ENCODE measurements around the gene ZNRF3. TPM values are rescaled to one million over a fixed set of nuclear protein-coding genes. Genes with fewer than 3 reads are reported as not detected.
"Not testable (repeated sequence)": the region's sequence is repeated elsewhere in the genome, so short reads cannot be mapped to it uniquely, and the experiment has no call there.

Gene ZNRF3
- total RNA-seq, 1 donor from 2014 or later: 8.1 TPM

DNA sequence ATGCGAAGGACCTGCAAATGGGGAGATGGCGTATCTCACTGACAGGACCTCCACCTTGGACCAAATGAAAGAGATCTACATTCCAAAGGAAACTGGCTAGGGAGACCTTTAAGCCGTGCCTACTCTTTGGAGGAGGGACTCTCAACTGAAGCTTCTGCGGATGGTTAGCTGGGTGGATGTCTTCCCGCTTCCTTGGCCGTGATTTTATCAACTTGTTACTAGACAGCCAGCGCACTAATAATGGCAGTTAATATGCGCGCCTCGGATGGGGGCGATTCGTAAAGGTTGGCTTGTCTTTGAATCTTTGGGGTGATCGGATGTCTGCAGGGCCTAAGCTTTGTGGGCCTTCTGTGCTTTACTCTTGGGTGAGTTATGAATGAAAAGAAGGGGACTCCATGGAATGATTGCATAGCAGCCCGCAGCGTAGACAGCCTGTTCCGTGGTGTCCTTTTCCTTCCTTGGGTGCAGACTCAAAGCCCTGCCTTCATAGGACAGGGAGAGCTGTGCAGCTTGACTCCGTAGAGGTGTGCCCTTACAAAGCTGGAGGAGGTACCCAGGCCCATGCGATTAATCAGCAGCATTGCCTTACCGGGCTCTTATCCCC lies 1.5 kb downstream of the ZNRF3 start:
- DNase-seq: no peak

DNA sequence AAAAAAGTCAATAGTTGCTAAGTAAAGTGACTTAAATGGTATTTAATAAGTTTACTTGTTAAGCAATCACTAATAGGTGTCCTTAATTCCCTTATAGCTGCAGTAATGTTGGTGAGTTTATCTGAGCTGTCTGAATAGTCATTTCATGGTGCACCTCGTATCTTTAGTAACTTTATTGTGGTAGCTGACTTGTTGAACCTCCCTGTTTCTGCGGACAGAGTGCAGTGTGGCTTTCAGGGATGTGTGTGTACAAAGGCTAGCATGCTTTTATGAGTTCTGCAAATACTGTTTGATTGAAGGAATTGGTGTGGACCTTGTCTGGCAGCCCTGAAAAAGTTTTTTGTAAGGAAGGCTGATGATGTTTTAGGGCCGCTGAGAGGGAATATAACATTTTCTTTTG lies 2.6 kb downstream of the ZNRF3 start:
- DNase-seq: no peak

DNA sequence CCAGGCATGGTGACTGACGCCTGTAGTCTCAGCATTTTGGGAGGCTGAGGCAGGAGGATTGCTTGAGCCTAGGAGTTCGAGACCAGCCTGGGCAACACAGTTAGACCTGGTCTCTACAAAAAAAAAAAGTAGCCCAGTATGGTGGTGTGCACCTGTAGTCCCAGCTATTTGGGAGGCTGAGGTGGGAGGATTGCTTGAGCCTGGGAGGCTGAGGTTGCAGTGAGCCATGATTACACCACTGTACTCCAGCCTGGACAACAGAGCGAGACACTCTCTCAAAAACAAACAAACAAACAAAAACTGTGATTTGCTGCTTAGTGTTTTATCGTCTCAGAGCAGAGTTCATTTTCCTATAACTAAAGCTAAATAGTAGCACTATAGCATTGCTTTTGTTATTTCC lies 3.3 kb downstream of the ZNRF3 start:
- not testable (repeated sequence) for DNase-seq

DNA sequence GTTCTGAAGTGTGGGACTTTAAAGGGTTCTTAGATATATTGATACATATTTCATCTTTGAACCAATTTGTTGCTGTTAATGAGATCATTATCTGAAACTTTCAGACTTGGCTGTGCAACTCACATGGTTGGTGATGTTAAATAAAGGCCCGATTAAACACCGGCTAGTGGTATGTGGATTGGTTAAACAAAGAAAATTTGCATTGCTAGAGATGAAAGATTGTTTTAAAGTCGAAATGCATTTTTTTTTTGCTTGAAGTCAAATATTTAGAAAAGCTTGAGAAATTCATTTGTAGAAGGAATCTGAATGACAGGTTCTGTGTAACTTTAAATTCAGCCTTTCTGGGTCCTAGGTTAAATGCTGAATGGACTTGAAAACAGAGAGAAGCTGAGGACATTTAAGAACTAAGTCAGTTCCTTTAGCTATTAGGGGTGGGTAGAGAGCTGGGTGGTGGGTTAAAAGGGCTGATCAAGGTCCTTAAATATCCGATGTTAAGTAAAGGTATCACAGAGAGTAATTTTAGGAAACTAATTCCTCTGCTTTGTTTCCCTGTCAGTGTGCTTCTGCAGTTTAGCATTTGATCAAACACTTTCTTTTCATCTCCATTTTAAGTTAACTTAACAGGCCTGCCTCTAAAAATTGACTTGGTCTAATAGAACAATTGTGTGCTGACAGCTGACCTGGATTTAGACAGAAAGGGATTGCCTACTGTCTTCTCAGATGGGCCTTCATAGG lies 4.5 kb downstream of the ZNRF3 start:
- no peak for DNase-seq

DNA sequence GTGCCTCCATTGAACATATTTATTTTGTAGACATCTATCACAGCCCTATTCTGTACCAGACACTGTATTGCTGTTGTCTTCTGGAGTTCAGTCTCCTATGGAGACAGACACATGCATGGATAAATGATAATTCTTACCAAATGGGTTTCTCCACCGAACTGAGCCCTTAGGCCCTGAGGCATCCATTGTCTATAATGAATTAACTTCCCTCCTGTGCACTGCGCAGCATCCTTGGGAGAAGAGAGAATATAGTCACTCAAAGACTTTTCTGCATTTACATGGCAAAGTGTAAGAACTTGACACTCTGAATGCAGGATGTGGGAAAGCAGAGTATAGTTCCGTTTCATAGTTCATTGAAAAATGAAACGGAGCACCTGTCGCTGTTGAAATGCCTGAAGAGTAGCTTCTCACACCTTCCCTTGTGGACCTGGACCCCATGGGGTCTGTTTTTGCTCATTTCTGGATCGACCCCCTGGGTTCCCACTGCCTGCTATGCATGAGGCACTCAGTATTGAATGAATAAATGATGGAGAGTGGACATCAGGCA lies 6.2 kb downstream of the ZNRF3 start:
- DNase-seq: no peak

DNA sequence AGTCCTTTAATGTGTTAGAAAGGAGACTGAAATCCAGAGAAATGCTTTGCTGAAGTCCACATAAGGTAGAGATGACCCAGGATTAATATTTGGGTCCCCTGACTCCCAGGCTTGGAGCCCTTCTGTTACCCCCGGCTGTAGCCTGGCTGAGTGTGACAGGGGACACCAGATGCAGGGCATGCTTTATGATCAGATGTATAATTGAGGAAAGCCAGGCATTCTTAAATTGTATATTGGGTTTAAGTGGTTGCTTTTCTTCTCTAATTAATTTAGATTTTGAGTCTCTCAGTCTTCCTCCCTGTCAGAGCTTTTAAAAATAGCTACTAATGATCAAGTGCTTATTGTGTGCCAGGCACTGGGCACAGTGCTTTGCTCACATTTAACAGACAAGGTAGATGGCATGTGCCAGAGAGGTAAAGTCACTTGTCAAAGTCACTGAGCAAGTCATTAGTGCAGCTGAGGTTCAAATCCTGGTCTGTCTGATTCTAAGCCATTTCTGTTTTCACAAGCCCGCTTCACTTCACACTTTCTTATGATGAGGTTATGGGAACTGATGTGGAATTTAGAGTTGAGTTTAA lies 7.9 kb downstream of the ZNRF3 start:
- DNase-seq: no peak

DNA sequence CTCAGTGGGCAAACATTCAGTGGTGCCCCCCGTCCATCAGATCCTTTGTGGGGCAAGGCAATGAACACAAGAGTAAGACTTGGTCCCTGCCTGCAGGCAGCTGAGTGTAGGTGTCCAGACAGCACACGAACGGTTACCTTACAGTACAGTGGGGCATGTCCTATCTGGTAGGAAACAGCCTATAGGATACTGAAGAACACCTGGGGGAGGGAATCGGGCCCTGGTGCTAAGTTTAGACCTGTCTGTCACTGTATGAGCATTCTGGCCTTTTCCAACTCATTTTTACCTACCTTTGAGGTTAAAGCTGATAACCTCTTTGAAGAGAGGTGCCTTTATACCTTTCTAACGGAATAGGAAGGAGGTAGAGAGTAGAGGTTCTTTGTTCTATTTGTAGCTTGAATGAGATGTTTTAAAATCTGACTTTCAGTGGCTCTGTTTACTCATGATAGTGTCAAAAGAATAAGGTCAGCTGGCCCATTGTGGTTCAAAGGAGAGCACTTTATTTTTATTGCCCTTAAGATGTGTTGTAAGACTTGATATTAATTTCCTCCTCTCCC lies 8.9 kb downstream of the ZNRF3 start:
- no peak for DNase-seq

DNA sequence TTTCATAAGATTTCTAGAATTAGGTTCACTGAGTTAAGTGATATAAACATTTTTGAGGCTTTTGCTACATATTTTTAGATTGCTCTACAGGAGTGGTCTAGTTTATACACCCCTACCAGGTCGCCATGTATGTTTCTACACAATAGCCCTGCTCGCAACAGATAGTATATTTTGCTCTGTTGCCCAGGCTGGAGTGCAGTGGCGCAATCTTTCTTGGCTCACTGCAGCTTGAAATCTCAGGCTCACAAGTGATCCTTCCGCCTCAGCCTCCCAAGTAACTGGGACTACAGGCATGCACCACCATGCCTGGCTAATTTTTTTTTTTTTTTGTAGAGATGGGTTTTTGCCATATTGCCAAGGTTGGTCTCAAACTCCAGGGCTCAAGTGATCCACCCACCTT lies 10.4 kb downstream of the ZNRF3 start:
- no peak for DNase-seq

DNA sequence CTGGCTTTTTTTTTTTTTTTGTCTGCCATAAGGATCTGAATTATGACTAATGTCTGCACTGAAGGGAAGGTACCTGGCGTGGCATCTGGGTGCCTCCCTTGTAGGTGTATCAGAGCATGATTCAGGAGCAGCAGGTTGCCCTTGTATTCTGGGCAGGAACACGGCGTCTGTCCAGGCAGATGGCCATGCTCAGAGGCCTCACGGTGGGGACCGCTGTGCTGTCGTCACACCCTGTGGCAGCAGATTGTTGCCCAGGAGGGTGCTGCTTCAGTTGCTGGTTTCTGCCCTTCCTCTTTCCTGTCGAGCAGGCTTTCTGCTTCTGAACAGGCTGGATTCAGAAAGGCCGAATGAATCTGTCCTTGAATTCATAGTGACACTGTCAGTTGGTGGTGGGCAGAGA lies 11.0 kb downstream of the ZNRF3 start:
- no peak for DNase-seq

DNA sequence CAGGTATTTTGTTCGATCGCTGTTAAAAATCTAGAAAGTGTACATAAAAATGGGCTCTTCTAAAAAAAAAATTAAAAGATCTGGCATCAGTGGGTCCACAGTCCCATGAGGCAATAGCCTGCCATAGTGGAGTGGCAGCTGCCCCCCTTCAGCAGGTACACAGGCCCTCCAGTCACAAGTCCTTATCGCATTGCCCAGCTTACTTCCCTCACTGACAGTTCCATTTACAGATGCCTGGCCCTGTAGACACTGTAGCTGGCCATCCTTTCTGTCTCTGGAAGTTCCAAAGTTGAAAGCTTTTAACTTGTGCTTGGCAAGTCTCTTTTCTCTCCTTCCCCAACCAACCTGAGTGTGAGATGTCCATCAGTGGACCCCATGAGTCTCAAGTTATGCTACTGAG lies 11.4 kb downstream of the ZNRF3 start:
- no peak for DNase-seq

DNA sequence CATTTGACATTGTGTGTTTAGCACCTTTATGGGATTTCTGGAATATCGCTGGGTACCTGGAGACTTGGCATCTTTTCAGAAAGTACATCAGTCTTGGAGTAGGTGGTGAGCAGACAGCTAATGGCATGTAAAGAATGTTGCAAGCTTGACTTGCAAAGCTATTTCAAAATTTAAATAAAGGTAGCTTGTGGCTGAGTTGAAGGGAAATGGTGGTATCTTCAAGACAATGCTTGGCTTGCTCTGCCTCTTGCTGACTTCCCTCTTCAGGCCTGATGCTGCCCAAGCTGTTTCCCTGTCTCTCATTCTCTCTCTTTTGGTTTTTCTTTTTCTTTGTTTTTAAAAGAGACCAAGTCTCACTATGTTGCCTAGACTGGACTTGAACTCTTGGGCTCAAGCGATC lies 13.2 kb downstream of the ZNRF3 start:
- no peak for DNase-seq

DNA sequence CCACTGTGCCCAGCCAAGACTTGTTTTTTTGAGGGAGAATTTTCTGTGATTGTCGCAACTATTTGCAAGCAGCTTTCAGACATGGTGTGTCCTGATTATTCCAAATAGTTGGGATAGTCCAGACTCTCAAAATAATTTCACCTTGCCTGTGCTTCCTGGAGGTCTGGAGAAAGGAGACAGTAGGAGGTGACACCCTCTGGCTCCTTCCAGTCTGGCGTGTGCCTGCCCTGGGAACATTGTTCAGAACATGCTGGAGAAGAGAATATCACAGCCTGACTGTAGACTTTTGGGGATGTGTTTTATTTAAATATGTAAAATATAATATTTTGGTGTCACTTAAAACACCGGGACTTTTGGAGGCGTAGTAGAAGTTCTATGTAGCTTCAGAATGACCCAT lies 14.9 kb downstream of the ZNRF3 start:
- DNase-seq: no peak

DNA sequence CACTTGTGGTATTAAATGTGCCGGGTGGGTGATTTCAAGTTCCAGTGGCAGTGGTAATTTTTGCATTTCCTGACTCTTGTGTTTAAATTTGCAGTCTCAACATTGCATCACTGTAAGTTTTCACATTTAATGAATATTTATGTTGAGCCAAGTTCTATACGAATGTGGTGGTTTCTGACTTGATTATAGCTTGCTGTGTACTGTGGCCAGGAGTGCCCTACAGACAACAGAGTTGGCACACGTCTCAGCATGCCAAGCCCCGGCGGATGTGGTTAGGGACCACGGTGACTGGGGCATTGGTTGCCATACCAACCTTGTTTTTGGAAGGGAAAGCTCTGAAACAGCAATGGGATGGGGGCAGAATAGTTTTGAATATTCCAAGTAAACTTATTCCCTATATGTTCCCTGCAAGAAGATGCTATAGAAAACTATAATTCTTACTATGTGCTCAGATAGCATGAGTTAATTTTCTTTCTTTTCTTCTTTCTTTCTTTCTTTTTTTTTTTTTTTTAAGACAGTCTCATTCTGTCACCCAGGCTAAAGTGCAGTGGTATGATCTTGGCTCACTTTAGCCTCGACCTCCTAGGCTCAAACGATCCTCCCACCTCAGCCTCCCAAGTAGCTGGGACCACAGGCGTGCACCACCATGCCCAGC lies 16.0 kb downstream of the ZNRF3 start:
- no peak for DNase-seq

DNA sequence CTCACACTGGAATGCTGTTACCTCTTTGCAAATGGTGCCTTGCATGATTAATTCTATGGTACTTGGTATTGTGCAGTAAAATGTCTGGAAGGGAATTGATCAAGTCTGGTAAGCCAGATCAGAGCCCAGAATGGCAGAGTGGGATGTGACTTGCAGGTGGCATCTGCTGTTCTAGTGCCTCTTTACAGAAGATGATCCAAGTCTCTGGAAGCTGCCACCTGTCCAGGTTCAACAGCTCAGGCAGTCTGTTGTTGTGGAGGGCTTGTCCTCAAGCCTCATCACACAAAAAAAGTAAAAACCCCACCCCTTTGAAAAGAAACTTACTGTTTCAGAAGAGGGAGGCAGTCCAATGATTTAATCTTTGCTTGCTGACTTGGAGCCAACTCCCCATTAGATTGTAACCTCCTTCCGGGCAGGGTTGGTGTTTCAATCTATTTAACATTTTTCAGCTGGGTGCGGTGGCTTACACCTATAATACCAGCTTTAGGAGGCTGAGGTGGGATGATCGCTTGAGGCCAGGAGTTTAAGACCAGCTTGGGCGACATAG lies 17.1 kb downstream of the ZNRF3 start:
- DNase-seq: no peak

DNA sequence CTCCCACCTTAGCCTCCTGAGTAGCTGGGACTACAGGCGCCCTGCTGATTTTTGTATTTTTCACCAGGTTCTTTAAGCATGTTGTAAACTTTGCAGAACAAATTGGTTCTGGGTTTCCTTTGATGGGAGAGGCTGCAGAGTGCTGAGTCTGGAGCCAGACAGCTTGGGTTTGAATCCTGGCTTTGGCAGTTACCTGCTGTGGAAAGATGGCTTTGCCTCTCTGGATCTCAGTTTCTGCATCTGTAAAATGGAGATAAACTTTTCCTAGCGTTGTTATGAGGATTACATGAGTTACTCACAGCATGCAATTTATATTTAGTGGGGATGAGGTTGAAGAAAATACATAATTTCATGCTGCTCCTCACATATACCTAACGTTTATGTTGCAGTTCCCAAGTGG lies 19.1 kb downstream of the ZNRF3 start:
- DNase-seq: no peak

DNA sequence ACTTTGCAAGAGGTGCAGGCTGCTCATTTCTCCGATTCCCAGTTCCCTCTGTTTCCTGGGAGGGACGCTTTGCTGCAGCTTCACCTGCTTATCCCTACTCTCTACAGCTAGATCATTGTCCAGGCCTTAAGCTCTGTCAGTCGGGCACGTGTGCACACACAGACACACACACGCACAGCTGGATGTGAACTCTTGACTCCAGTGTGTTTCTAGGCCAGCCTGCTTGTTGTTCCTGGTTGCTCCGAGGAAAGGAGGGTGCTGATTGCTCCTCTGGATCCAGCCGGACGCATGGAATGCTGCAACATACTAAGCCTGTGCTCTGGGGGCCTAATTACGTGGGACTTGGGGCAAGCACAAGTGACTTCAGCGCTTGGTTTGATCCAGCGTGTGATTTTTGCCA lies 19.7 kb downstream of the ZNRF3 start:
- no peak for DNase-seq

DNA sequence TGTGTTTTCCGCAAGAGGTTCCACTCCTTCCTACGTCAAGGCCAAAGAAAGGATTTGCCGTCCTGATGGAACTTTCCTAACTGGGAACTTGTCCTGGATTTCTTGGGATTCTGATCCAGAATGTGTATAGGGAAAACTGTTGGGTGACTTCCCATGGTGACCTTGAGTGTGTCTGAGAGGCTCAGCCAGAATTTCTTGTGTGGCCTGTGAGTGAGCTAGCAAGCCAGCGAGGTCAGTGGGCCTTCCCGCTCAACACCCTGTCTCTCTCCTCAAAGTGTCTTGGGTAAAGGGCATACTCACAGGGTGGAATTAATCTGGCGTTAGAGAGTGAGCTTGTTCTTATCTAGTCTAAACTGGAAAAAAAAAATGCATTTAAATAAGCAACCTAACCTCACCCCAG lies 20.4 kb downstream of the ZNRF3 start:
- no peak for DNase-seq

DNA sequence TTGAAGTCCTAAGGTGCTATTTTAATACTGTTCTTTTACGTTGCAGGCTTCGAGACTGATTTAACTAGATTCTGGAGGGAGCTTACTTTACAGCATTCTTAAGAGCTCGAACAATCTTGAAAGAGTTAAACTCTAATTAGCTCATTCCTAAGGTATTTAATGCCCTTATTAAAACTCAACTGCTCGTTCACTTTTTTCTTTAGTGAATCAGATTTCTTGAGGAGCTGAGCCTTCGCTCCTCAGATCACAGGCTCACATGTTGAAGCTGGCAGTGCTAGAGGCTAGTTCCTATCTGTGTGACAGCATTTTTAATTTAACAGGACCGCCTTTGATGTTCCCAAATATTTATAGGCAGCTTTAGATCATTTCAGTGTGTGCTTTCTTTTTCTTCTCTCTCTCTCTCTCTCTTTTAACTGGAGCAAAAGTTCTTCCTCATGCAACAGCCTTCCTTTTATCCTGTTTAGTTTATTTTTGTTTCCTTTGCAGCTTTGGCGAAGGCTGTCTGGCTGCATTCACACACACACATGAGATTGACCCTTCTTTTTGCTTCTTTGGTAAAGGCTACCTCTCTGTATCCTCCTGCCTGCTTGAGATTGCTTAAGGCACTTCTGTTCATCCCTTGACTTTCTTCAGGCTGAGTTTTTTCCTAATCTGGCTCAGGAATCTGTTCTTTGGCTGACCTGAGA lies 21.0 kb downstream of the ZNRF3 start:
- DNase-seq: no peak

DNA sequence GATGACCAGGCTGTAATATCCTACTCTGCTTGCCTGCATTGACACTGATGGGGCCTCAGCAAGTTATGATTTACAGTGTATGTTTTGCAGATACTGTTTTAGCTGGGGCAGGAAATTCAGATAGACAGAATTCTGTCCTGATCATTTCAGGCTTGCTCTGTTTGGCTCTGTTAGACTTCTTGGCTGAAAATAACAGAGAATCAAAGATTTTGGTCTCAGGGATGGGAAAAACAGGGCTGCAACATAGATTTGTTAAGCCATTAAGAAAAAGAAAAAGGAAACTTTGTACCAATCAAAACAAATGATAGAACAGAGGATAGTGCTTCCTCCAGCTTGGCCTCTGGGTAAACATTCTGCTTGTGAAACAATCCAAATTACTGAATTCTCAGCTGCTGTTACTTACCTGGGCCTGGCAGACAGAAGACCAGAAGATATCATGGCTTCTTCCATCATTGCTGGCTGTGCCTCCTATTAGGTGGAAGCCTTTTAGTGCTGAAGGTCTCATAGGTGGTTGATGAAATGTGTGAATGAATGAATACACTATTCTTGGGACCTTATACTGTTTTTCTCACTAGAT lies 22.0 kb downstream of the ZNRF3 start:
- DNase-seq: no peak

DNA sequence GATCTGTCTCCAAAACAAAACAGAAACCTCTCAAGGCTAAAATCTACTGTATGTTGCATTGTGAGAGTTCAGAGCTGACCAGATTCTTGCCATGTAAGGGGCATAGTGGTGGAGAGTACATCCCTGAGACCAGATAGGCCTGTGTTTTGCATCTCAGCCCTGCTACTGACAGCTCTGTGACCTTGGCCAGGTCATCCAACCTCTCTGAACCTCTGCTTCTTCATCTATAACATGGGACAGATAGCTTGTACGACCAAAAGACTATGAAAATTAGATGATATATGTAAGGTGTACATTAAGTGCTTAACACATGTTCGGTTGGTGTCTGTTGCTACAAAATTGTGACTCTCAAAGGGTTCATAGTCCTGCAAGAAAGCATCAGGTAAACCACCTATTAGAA lies 22.9 kb downstream of the ZNRF3 start:
- no peak for DNase-seq

DNA sequence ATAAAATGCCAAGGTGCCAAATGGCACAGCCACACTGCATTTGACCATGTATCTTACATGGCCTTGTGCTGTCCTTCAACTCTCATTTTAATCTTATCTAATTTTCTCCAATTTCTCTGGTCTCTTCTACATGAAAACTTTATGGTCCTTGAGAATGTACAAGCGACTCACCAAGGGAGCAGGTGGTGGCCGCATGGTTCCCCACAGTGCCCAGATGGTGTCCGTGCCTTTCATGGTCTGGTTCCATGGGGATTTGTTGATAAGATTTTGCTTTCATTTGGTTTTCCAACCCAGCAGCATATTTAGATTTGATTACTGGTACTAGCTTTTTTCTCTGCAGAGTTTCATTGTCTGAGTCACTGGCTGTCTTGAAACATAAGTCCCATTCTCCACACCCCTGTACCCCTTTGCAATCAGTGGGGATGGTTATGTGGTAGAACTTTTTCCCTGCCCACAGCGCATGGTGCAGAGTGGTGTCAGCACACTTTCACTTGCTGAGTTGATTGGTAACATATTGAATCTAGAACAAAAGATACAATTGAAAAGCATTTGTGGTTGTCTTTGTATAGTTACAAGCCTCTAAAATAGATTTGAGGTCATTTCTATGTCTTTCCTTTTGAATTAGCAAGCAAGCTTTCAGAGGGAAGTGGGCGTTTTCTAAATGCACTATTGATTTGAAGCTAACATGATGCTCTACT lies 24.1 kb downstream of the ZNRF3 start:
- DNase-seq: no peak

All from occipital lobe (tissue), 2 donors.